ENCODE data around the gene RBMY1J. TPM values are rescaled to one million over a fixed set of nuclear protein-coding genes. Genes with fewer than 3 reads are reported as not detected.
"Not testable (repeated sequence)": the region's sequence is repeated elsewhere in the genome, so short reads cannot be mapped to it uniquely, and the experiment has no call there.

Gene RBMY1J
- polyA plus RNA-seq, 3 donors = not detected

GRCh38 chrY:22370623-22371022 lies 32.6 kb upstream of the RBMY1J start:
- Histone ChIP-seq H3K36me3 (replicated peaks in 1 of 2; ENCODE audit: control insufficient read depth in 1 of 2, insufficient read depth in 2 of 2, low read length in 2 of 2) (no peaks in the 10 kb centered on the region), H2AFZ (ENCODE audit: insufficient read depth, low read depth, low read length, poor library complexity, severe bottlenecking) (no peak overlapping the region), H3K9me3 (replicated peaks in 1 of 2; ENCODE audit: control insufficient read depth in 1 of 2, insufficient read depth in 1 of 2, low read length in 2 of 2) (peaks cover 0 to 8% of the 10 kb centered on the region in 2 donors), H3K9ac (ENCODE audit: insufficient read depth, low read length, poor library complexity, severe bottlenecking) (no peak overlapping the region), H3K27ac (ENCODE audit: low read depth in 1 of 2, low read length in 2 of 2) (no peak overlapping the region), H3K4me2 (replicated peaks; ENCODE audit: extremely low read depth, low read length, poor library complexity, severe bottlenecking) (no peak overlapping the region), H3K4me3 (replicated peaks in 1 of 3; ENCODE audit: low read depth in 2 of 3, low read length in 3 of 3) (no peak overlapping the region), H3K79me2 (ENCODE audit: insufficient read depth, low read length) (no peaks in the 10 kb centered on the region), H4K20me1 (ENCODE audit: insufficient read depth, low read length) (no peaks in the 10 kb centered on the region), H3K27me3 (ENCODE audit: control insufficient read depth in 2 of 2, insufficient read depth in 2 of 2, low read length in 2 of 2) (no peaks in the 10 kb centered on the region), H3K4me1 (ENCODE audit: control insufficient read depth in 1 of 2, insufficient read depth in 2 of 2, low read length in 2 of 2) (no peaks in the 10 kb centered on the region)
- no peak for TF ChIP-seq CTCF (IDR thresholded peaks at IDR 0.05)
- Mint-ChIP-seq H3K4me1 (no peaks in the 10 kb centered on the region), H3K27me3 (ENCODE audit: low read depth in 3 of 3) (no peaks in the 10 kb centered on the region), H3K9me3 (peaks cover 0 to 3% (median 0%) of the 10 kb centered on the region in 7 donors), H3K27ac (no peak overlapping the region), H3K36me3 (no peaks in the 10 kb centered on the region), H3K4me3 (no peak overlapping the region)
- intact Hi-C loops (cut with micrococcal nuclease) = no loop called here
- no peak for DNase-seq

- DNase-seq = no peak
- H3K9ac ChIP-seq (ENCODE audit: insufficient read depth, low read length, poor library complexity, severe bottlenecking) = no peak overlapping the region
- no peak overlapping the region for H3K27ac ChIP-seq (ENCODE audit: low read depth in 1 of 2, low read length in 2 of 2)
- H3K4me1 ChIP-seq (ENCODE audit: control insufficient read depth in 1 of 2, insufficient read depth in 2 of 2, low read length in 2 of 2) = no peaks in the 10 kb centered on the region
- TF ChIP-seq CTCF (IDR thresholded peaks at IDR 0.05) = no peak
- H3K4me2 ChIP-seq (replicated peaks; ENCODE audit: extremely low read depth, low read length, poor library complexity, severe bottlenecking) = no peak overlapping the region
- no peak overlapping the region for H2AFZ ChIP-seq (ENCODE audit: insufficient read depth, low read depth, low read length, poor library complexity, severe bottlenecking)
- Mint-ChIP-seq H3K36me3 (no peaks in the 10 kb centered on the region), H3K4me1 (no peaks in the 10 kb centered on the region), H3K4me3 (no peak overlapping the region), H3K27ac (no peak overlapping the region), H3K27me3 (ENCODE audit: low read depth in 3 of 3) (no peaks in the 10 kb centered on the region), H3K9me3 (peaks cover 0 to 5% (median 0%) of the 10 kb centered on the region in 7 donors)
- H3K79me2 ChIP-seq (ENCODE audit: insufficient read depth, low read length) = no peaks in the 10 kb centered on the region
- no peaks in the 10 kb centered on the region for H3K9me3 ChIP-seq (replicated peaks in 1 of 2; ENCODE audit: control insufficient read depth in 1 of 2, insufficient read depth in 1 of 2, low read length in 2 of 2)
- intact Hi-C loops (cut with micrococcal nuclease) = no loop called here
- no peaks in the 10 kb centered on the region for H3K27me3 ChIP-seq (ENCODE audit: control insufficient read depth in 2 of 2, insufficient read depth in 2 of 2, low read length in 2 of 2)
- no peaks in the 10 kb centered on the region for H3K36me3 ChIP-seq (replicated peaks in 1 of 2; ENCODE audit: control insufficient read depth in 1 of 2, insufficient read depth in 2 of 2, low read length in 2 of 2)
- H3K4me3 ChIP-seq (replicated peaks in 1 of 3; ENCODE audit: low read depth in 2 of 3, low read length in 3 of 3) = no peak overlapping the region
- no peaks in the 10 kb centered on the region for H4K20me1 ChIP-seq (ENCODE audit: insufficient read depth, low read length)
Measured at GRCh38 chrY:22373494-22373893, 29.7 kb upstream of the RBMY1J start.

GRCh38 chrY:22444718-22445396 lies 41.6 kb downstream of the RBMY1J start:
- H3K4me1 Mint-ChIP-seq; intact Hi-C loops (cut with micrococcal nuclease); H3K36me3 ChIP-seq (replicated peaks in 1 of 2; ENCODE audit: control insufficient read depth in 1 of 2, insufficient read depth in 2 of 2, low read length in 2 of 2); H3K9me3 Mint-ChIP-seq; H3K9ac ChIP-seq (ENCODE audit: insufficient read depth, low read length, poor library complexity, severe bottlenecking); H3K4me2 ChIP-seq (replicated peaks; ENCODE audit: extremely low read depth, low read length, poor library complexity, severe bottlenecking); H3K27me3 Mint-ChIP-seq (ENCODE audit: low read depth in 3 of 3); H3K4me1 ChIP-seq (ENCODE audit: control insufficient read depth in 1 of 2, insufficient read depth in 2 of 2, low read length in 2 of 2); H3K79me2 ChIP-seq (ENCODE audit: insufficient read depth, low read length); H3K4me3 Mint-ChIP-seq; H3K27ac ChIP-seq (ENCODE audit: low read depth in 1 of 2, low read length in 2 of 2); DNase-seq; H4K20me1 ChIP-seq (ENCODE audit: insufficient read depth, low read length); H3K36me3 Mint-ChIP-seq; H3K27me3 ChIP-seq (ENCODE audit: control insufficient read depth in 2 of 2, insufficient read depth in 2 of 2, low read length in 2 of 2); H2AFZ ChIP-seq (ENCODE audit: insufficient read depth, low read depth, low read length, poor library complexity, severe bottlenecking); H3K9me3 ChIP-seq (replicated peaks in 1 of 2; ENCODE audit: control insufficient read depth in 1 of 2, insufficient read depth in 1 of 2, low read length in 2 of 2); H3K4me3 ChIP-seq (replicated peaks in 1 of 3; ENCODE audit: low read depth in 2 of 3, low read length in 3 of 3); H3K27ac Mint-ChIP-seq: not testable (repeated sequence)
- no CpG with 5 or more reads among the region's 8 CpGs for WGBS (ENCODE audit: insufficient coverage)

Measured in CD14-positive monocyte (primary cell).